OCI-LY7 (cell line): ENCODE data around the gene INHA.

ENCODE experiments used
- EZH2phosphoT487 ChIP-seq: fragments of 200-600 bp; sonication (generic); IDR thresholded peaks from 2 replicates; pipeline ENCODE4 v1.6.1; 2018; ENCODE audit warnings: low read depth, borderline replicate concordance, mild to moderate bottlenecking, mixed run types, antibody characterized with exemption, low read length, moderate library complexity, mixed read lengths
- TF ChIP-seq, protein P1 (sequence below): fragments of 200-600 bp; sonication (generic); conservative IDR thresholded peaks from 2 replicates; pipeline ENCODE4 v1.5.1; 2014; ENCODE audit warnings: mild to moderate bottlenecking, antibody characterized with exemption, low read length, moderate library complexity, mixed read lengths

- TF ChIP-seq, protein P1, sequence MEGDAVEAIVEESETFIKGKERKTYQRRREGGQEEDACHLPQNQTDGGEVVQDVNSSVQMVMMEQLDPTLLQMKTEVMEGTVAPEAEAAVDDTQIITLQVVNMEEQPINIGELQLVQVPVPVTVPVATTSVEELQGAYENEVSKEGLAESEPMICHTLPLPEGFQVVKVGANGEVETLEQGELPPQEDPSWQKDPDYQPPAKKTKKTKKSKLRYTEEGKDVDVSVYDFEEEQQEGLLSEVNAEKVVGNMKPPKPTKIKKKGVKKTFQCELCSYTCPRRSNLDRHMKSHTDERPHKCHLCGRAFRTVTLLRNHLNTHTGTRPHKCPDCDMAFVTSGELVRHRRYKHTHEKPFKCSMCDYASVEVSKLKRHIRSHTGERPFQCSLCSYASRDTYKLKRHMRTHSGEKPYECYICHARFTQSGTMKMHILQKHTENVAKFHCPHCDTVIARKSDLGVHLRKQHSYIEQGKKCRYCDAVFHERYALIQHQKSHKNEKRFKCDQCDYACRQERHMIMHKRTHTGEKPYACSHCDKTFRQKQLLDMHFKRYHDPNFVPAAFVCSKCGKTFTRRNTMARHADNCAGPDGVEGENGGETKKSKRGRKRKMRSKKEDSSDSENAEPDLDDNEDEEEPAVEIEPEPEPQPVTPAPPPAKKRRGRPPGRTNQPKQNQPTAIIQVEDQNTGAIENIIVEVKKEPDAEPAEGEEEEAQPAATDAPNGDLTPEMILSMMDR: no peak
- TF ChIP-seq EZH2phosphoT487: no peak
Measured at GRCh38 chr2:219596954-219597551, 24.9 kb downstream of the INHA start.
